WTC11 (cell line): ENCODE results near the gene FAM227B. TPM values are rescaled to one million over a fixed set of nuclear protein-coding genes. Genes with fewer than 3 reads are reported as not detected.

ENCODE experiments used
- ATAC-seq: fragments of 200-7000 bp; cut with Tn5 transposase; 2 replicates; pipeline ENCODE4 v1.10.0; 2021; ENCODE audit warnings: mild to moderate bottlenecking, moderate library complexity
- CTCF ChIA-PET: fragments of 300-600 bp; sonication (Branson Sonifier 250); formaldehyde crosslinking; loops from one replicate; lab custom pipeline; 2021; ENCODE audit warnings: antibody characterized with exemption; lab: Charles Lee
- POLR2A ChIA-PET: fragments of 350-600 bp; sonication (Branson Sonifier 250); formaldehyde crosslinking; loops from one replicate; lab custom pipeline; 2021; ENCODE audit warnings: antibody characterized with exemption; lab: Charles Lee
- DNase-seq: peaks from one replicate; pipeline ENCODE4 v3.0.0; 2021; ENCODE audit warnings: low spot score
- H3K27ac Mint-ChIP-seq: 2 replicates; pipeline ENCODE4 v1.8.0; 2021; ENCODE audit warnings: mixed read lengths
- H3K27me3 Mint-ChIP-seq: 2 replicates; pipeline ENCODE4 v1.8.0; 2021; ENCODE audit warnings: low read depth, mild to moderate bottlenecking, moderate library complexity, mixed read lengths
- H3K36me3 Mint-ChIP-seq: 2 replicates; pipeline ENCODE4 v1.8.0; 2021; ENCODE audit warnings: mixed read lengths
- H3K4me1 Mint-ChIP-seq: 2 replicates; pipeline ENCODE4 v1.8.0; 2022; ENCODE audit warnings: mixed read lengths
- H3K4me3 Mint-ChIP-seq: 2 replicates; pipeline ENCODE4 v1.8.0; 2021; ENCODE audit warnings: mild to moderate bottlenecking, moderate library complexity, mixed read lengths
- H3K9me3 Mint-ChIP-seq: 2 replicates; pipeline ENCODE4 v1.8.0; 2021; ENCODE audit warnings: mixed read lengths
- CBFB ChIP-seq: sonication (generic); formaldehyde crosslinking; IDR thresholded peaks from 2 replicates; pipeline ENCODE4 v1.8.1; 2022; ENCODE audit warnings: mild to moderate bottlenecking, low read depth, missing genetic modification reagents
- CREB1 ChIP-seq: sonication (generic); formaldehyde crosslinking; IDR thresholded peaks from 2 replicates; pipeline ENCODE4 v1.8.0; 2023; ENCODE audit warnings: mild to moderate bottlenecking, missing genetic modification reagents
- ELF4 ChIP-seq: sonication (generic); formaldehyde crosslinking; IDR thresholded peaks from 2 replicates; pipeline ENCODE4 v1.8.1; 2022; ENCODE audit warnings: low read depth, mild to moderate bottlenecking, moderate library complexity, missing genetic modification reagents
- ETV6 ChIP-seq: sonication (generic); formaldehyde crosslinking; IDR thresholded peaks from 2 replicates; pipeline ENCODE4 v1.8.1; 2022; ENCODE audit warnings: mild to moderate bottlenecking, missing genetic modification reagents
- IRF2 ChIP-seq: sonication (generic); formaldehyde crosslinking; IDR thresholded peaks from 2 replicates; pipeline ENCODE4 v1.8.0; 2022; ENCODE audit warnings: low read depth, missing genetic modification reagents, borderline replicate concordance
- JAZF1 ChIP-seq: fragments of 250-450 bp; sonication (Bioruptor Pico); IDR thresholded peaks from 2 replicates; pipeline ENCODE4 v1.9.0; 2021; ENCODE audit warnings: moderate library complexity, mild to moderate bottlenecking, inconsistent platforms
- KAT7 ChIP-seq: sonication (generic); formaldehyde crosslinking; IDR thresholded peaks from 2 replicates; pipeline ENCODE4 v1.8.1; 2023; ENCODE audit warnings: missing genetic modification reagents, mild to moderate bottlenecking, borderline replicate concordance
- MXD4 ChIP-seq: fragments of 250-450 bp; sonication (Bioruptor Pico); IDR thresholded peaks from 2 replicates; pipeline ENCODE4 v1.8.0; 2021; ENCODE audit warnings: mild to moderate bottlenecking, moderate library complexity, borderline replicate concordance
- RORB ChIP-seq: fragments of 250-450 bp; sonication (Bioruptor Pico); IDR thresholded peaks from 2 replicates; pipeline ENCODE4 v1.9.0; 2021; ENCODE audit warnings: mild to moderate bottlenecking
- SMAD3 ChIP-seq: sonication (generic); formaldehyde crosslinking; IDR thresholded peaks from 2 replicates; pipeline ENCODE4 v1.8.0; 2022; ENCODE audit warnings: missing genetic modification reagents, mild to moderate bottlenecking, borderline replicate concordance
- ZNF138 ChIP-seq: sonication (generic); formaldehyde crosslinking; conservative IDR thresholded peaks from 2 replicates; pipeline ENCODE4 v1.8.1; 2022; ENCODE audit warnings: mild to moderate bottlenecking, moderate library complexity, missing genetic modification reagents
- total RNA-seq: library from RNA; stranded (reverse); gene quantifications from 3 replicates; pipeline ENCODE4 v1.2.3, GENCODE V29; 2021
- TF ChIP-seq, protein P1 (sequence below): sonication (generic); formaldehyde crosslinking; IDR thresholded peaks from 2 replicates; pipeline ENCODE4 v1.8.1; 2022; ENCODE audit warnings: low read depth, mild to moderate bottlenecking, moderate library complexity, missing genetic modification reagents, borderline replicate concordance
- TF ChIP-seq, protein P2 (sequence below): sonication (generic); formaldehyde crosslinking; IDR thresholded peaks from 2 replicates; pipeline ENCODE4 v1.8.0; 2022; ENCODE audit warnings: mild to moderate bottlenecking, missing genetic modification reagents
- TF ChIP-seq, protein P3 (sequence below): fragments of 250-450 bp; sonication (Bioruptor Pico); IDR thresholded peaks from 2 replicates; pipeline ENCODE4 v1.8.0; 2021; ENCODE audit warnings: mild to moderate bottlenecking
- TF ChIP-seq, protein P4 (sequence below): sonication (generic); formaldehyde crosslinking; IDR thresholded peaks from 2 replicates; pipeline ENCODE4 v1.8.0; 2022; ENCODE audit warnings: mild to moderate bottlenecking, missing genetic modification reagents
- TF ChIP-seq, protein P5 (sequence below): sonication (generic); formaldehyde crosslinking; IDR thresholded peaks from 2 replicates; pipeline ENCODE4 v1.8.0; 2022; ENCODE audit warnings: mild to moderate bottlenecking, missing genetic modification reagents
- TF ChIP-seq, protein P6 (sequence below): sonication (generic); formaldehyde crosslinking; IDR thresholded peaks from 2 replicates; pipeline ENCODE4 v1.8.1; 2022; ENCODE audit warnings: mild to moderate bottlenecking, missing genetic modification reagents, moderate library complexity, borderline replicate concordance
- TF ChIP-seq, protein P7 (sequence below): sonication (generic); formaldehyde crosslinking; IDR thresholded peaks from 2 replicates; pipeline ENCODE4 v1.8.0; 2023; ENCODE audit warnings: missing genetic modification reagents, mild to moderate bottlenecking, borderline replicate concordance
- TF ChIP-seq, protein P8 (sequence below): sonication (generic); formaldehyde crosslinking; conservative IDR thresholded peaks from 2 replicates; pipeline ENCODE4 v1.8.1; 2022; ENCODE audit warnings: mild to moderate bottlenecking, missing genetic modification reagents
- TF ChIP-seq, protein P9 (sequence below): fragments of 250-450 bp; sonication (Bioruptor Pico); IDR thresholded peaks from 2 replicates; pipeline ENCODE4 v1.9.0; 2021; ENCODE audit warnings: mild to moderate bottlenecking

FAM227B gene
- total RNA-seq, 1 experiment from 2014 or later = 6.8 TPM

DNA sequence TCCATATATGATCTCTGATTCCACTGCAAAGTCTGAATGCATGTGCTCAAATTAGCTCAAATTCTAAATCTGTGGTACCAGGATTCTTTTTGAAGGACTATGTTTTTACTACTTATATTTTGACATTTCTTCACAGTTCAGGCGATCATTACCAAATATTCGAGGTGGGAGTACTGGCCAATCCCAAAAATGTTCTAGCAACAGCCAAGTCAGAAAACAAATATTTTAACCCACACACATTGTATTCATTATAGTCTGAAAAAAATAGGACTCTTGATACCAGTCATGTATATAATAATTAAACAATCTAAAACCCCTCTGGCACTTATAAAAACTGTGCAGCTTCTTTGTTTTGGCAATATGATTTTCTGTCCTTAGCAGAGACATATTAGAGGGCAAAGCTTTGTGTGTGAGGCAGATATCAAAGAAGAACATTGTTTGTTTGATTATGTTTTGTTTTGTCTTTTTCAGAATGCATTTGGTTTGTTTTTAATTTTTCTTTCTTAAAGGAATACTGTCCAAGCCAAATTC, 160.1 kb downstream of the FAM227B start (continued):
- TF ChIP-seq SMAD3 (CRISPR knock-in tag) = no peak
- TF ChIP-seq ELF4 (CRISPR knock-in tag) = no peak
- TF ChIP-seq, protein P1, sequence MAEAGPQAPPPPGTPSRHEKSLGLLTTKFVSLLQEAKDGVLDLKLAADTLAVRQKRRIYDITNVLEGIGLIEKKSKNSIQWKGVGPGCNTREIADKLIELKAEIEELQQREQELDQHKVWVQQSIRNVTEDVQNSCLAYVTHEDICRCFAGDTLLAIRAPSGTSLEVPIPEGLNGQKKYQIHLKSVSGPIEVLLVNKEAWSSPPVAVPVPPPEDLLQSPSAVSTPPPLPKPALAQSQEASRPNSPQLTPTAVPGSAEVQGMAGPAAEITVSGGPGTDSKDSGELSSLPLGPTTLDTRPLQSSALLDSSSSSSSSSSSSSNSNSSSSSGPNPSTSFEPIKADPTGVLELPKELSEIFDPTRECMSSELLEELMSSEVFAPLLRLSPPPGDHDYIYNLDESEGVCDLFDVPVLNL (CRISPR knock-in tag) = no peak
- TF ChIP-seq, protein P2, sequence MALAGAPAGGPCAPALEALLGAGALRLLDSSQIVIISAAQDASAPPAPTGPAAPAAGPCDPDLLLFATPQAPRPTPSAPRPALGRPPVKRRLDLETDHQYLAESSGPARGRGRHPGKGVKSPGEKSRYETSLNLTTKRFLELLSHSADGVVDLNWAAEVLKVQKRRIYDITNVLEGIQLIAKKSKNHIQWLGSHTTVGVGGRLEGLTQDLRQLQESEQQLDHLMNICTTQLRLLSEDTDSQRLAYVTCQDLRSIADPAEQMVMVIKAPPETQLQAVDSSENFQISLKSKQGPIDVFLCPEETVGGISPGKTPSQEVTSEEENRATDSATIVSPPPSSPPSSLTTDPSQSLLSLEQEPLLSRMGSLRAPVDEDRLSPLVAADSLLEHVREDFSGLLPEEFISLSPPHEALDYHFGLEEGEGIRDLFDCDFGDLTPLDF (CRISPR knock-in tag) = no peak
- TF ChIP-seq ETV6 = no peak

DNA sequence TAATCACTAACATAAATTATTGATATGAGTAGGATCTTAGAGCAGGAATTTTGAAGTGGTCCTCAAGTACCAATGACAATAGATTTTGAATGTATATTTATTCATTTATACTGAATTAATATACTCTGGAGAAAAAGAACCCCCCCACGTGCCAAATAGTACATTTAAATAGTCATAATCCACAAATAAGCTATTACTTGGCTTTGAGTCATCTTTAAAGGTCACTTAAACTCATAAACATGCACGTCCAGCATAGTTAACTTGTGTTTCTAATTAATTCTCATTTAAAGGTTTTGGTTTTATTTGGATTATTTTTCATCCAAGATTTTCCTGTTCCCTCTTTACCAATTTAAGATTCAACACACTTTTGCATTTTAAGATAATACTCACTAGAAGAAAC, 162.5 kb downstream of the FAM227B start:
- no peak for DNase-seq
- no peaks in the 10 kb centered on the region for H3K9me3 Mint-ChIP-seq
- CTCF ChIA-PET = interaction anchor here (0.8 kb wide), 1 partner anchor 13 kb away, joined by 3 read pairs; no protein-coding TSS in a partner anchor
- ATAC-seq = no peak
- H3K36me3 Mint-ChIP-seq = no peaks in the 10 kb centered on the region
- H3K27me3 Mint-ChIP-seq = no peaks in the 10 kb centered on the region
- TF ChIP-seq, protein P3, sequence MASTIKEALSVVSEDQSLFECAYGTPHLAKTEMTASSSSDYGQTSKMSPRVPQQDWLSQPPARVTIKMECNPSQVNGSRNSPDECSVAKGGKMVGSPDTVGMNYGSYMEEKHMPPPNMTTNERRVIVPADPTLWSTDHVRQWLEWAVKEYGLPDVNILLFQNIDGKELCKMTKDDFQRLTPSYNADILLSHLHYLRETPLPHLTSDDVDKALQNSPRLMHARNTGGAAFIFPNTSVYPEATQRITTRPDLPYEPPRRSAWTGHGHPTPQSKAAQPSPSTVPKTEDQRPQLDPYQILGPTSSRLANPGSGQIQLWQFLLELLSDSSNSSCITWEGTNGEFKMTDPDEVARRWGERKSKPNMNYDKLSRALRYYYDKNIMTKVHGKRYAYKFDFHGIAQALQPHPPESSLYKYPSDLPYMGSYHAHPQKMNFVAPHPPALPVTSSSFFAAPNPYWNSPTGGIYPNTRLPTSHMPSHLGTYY = no peak
- no peak for TF ChIP-seq ZNF138
- TF ChIP-seq CBFB (CRISPR knock-in tag) = no peak
- TF ChIP-seq, protein P4, sequence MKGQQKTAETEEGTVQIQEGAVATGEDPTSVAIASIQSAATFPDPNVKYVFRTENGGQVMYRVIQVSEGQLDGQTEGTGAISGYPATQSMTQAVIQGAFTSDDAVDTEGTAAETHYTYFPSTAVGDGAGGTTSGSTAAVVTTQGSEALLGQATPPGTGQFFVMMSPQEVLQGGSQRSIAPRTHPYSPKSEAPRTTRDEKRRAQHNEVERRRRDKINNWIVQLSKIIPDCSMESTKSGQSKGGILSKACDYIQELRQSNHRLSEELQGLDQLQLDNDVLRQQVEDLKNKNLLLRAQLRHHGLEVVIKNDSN (CRISPR knock-in tag) = no peak
- TF ChIP-seq RORB = no peak
- TF ChIP-seq, protein P5, sequence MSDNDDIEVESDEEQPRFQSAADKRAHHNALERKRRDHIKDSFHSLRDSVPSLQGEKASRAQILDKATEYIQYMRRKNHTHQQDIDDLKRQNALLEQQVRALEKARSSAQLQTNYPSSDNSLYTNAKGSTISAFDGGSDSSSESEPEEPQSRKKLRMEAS (CRISPR knock-in tag) = no peak
- TF ChIP-seq IRF2 (CRISPR knock-in tag) = no peak
- TF ChIP-seq, protein P6, sequence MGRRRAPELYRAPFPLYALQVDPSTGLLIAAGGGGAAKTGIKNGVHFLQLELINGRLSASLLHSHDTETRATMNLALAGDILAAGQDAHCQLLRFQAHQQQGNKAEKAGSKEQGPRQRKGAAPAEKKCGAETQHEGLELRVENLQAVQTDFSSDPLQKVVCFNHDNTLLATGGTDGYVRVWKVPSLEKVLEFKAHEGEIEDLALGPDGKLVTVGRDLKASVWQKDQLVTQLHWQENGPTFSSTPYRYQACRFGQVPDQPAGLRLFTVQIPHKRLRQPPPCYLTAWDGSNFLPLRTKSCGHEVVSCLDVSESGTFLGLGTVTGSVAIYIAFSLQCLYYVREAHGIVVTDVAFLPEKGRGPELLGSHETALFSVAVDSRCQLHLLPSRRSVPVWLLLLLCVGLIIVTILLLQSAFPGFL = no peak
- no peak for TF ChIP-seq MXD4 (CRISPR knock-in tag)
- TF ChIP-seq CREB1 = no peak
- no peak for TF ChIP-seq KAT7
- TF ChIP-seq, protein P1 (CRISPR knock-in tag) = no peak
- TF ChIP-seq, protein P7, sequence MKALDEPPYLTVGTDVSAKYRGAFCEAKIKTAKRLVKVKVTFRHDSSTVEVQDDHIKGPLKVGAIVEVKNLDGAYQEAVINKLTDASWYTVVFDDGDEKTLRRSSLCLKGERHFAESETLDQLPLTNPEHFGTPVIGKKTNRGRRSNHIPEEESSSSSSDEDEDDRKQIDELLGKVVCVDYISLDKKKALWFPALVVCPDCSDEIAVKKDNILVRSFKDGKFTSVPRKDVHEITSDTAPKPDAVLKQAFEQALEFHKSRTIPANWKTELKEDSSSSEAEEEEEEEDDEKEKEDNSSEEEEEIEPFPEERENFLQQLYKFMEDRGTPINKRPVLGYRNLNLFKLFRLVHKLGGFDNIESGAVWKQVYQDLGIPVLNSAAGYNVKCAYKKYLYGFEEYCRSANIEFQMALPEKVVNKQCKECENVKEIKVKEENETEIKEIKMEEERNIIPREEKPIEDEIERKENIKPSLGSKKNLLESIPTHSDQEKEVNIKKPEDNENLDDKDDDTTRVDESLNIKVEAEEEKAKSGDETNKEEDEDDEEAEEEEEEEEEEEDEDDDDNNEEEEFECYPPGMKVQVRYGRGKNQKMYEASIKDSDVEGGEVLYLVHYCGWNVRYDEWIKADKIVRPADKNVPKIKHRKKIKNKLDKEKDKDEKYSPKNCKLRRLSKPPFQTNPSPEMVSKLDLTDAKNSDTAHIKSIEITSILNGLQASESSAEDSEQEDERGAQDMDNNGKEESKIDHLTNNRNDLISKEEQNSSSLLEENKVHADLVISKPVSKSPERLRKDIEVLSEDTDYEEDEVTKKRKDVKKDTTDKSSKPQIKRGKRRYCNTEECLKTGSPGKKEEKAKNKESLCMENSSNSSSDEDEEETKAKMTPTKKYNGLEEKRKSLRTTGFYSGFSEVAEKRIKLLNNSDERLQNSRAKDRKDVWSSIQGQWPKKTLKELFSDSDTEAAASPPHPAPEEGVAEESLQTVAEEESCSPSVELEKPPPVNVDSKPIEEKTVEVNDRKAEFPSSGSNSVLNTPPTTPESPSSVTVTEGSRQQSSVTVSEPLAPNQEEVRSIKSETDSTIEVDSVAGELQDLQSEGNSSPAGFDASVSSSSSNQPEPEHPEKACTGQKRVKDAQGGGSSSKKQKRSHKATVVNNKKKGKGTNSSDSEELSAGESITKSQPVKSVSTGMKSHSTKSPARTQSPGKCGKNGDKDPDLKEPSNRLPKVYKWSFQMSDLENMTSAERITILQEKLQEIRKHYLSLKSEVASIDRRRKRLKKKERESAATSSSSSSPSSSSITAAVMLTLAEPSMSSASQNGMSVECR (CRISPR knock-in tag) = no peak
- TF ChIP-seq JAZF1 (CRISPR knock-in tag) = no peak
- TF ChIP-seq, protein P8, sequence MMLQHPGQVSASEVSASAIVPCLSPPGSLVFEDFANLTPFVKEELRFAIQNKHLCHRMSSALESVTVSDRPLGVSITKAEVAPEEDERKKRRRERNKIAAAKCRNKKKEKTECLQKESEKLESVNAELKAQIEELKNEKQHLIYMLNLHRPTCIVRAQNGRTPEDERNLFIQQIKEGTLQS (CRISPR knock-in tag) = no peak
- TF ChIP-seq, protein P9, sequence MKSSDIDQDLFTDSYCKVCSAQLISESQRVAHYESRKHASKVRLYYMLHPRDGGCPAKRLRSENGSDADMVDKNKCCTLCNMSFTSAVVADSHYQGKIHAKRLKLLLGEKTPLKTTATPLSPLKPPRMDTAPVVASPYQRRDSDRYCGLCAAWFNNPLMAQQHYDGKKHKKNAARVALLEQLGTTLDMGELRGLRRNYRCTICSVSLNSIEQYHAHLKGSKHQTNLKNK (CRISPR knock-in tag) = no peak
- no peak overlapping the region for H3K27ac Mint-ChIP-seq
- POLR2A ChIA-PET = no interaction called here
- H3K4me3 Mint-ChIP-seq = no peak overlapping the region
- no peaks in the 10 kb centered on the region for H3K4me1 Mint-ChIP-seq
